Caco-2 (cell line): ENCODE measurements around the gene DNAJC13. TPM values are rescaled to one million over a fixed set of nuclear protein-coding genes. Genes with fewer than 3 reads are reported as not detected.

Experiments
- BruUV-seq: library from RNA; stranded (reverse); fragments of 400-500 nt; replicated peaks from 2 replicates; lab custom pipeline; 2021; lab: Mats Ljungman, UMichigan
- CTCF ChIA-PET: fragments of 300-600 bp; sonication (Branson Sonifier 250); formaldehyde crosslinking; loops from one replicate; lab custom pipeline; 2022; ENCODE audit warnings: antibody characterized with exemption; lab: Charles Lee
- POLR2A ChIA-PET: fragments of 300-600 bp; sonication (Branson Sonifier 250); formaldehyde crosslinking; loops from one replicate; lab custom pipeline; 2022; ENCODE audit warnings: antibody characterized with exemption; lab: Charles Lee
- DNase-seq, 2 experiments: peaks; one replicate each; pipeline versions ENCODE4 v3.0.0 to v3.0.0-alpha.2; 2020 to 2022
- H3K27me3 ChIP-seq: replicated peaks from 2 replicates; pipeline ENCODE4 v1.6.0; 2011; ENCODE audit warnings: low read length; ENCODE audit not compliant: control insufficient read depth, insufficient read depth
- H3K36me3 ChIP-seq: 2 replicates; pipeline ENCODE4 v1.5.1; 2011; ENCODE audit warnings: low read length; ENCODE audit not compliant: control insufficient read depth, insufficient read depth
- H3K4me1 ChIP-seq: fragments of 250-450 bp; sonication (Bioruptor Pico); 2 replicates; pipeline ENCODE4 v1.5.1; 2020; ENCODE audit warnings: mild to moderate bottlenecking
- H3K4me3 ChIP-seq: 2 replicates; pipeline ENCODE4 v1.5.1; 2011; ENCODE audit warnings: low read depth, mild to moderate bottlenecking, control low read depth, low read length
- H3K9me3 ChIP-seq: fragments of 250-450 bp; sonication (Bioruptor Pico); 2 replicates; pipeline ENCODE4 v1.5.1; 2020; ENCODE audit warnings: mild to moderate bottlenecking, moderate library complexity
- H3K27ac Mint-ChIP-seq: one replicate; pipeline ENCODE4 v1.8.0; 2022; ENCODE audit warnings: mixed read lengths; ENCODE audit not compliant: unreplicated experiment
- H3K27me3 Mint-ChIP-seq: one replicate; pipeline ENCODE4 v1.8.0; 2022; ENCODE audit warnings: mixed read lengths; ENCODE audit not compliant: insufficient read depth, unreplicated experiment
- H3K36me3 Mint-ChIP-seq: one replicate; pipeline ENCODE4 v1.8.0; 2022; ENCODE audit warnings: mild to moderate bottlenecking, mixed read lengths; ENCODE audit not compliant: insufficient read depth, unreplicated experiment
- H3K4me1 Mint-ChIP-seq: one replicate; pipeline ENCODE4 v1.8.0; 2022; ENCODE audit warnings: low read depth, mixed read lengths; ENCODE audit not compliant: unreplicated experiment
- H3K4me3 Mint-ChIP-seq: one replicate; pipeline ENCODE4 v1.8.0; 2022; ENCODE audit warnings: mild to moderate bottlenecking, moderate library complexity, mixed read lengths; ENCODE audit not compliant: unreplicated experiment
- H3K9me3 Mint-ChIP-seq: one replicate; pipeline ENCODE4 v1.8.0; 2022; ENCODE audit warnings: mixed read lengths; ENCODE audit not compliant: unreplicated experiment
- intact Hi-C: fragments of 100-400 bp; cut with micrococcal nuclease; formaldehyde crosslinking; loops from one replicate; pipeline ENCODE4 v1.10.0; 2022; ENCODE audit not compliant: unreplicated experiment
- total RNA-seq: library from RNA; stranded (reverse); gene quantifications from 2 replicates; pipeline ENCODE4 v1.2.3, GENCODE V29; 2022
- TF ChIP-seq, protein P1 (sequence below), 2 experiments: fragments of 200-600 bp in 1 of 2; IDR thresholded peaks; 1 replicate in 1 of 2; 2 replicates in 1 of 2; pipeline versions ENCODE4 v1.5.1 to v1.8.0; 2011 to 2022; ENCODE audit warnings: antibody characterized with exemption in 1 of 2, control low read depth in 1 of 2, inconsistent platforms in 1 of 2, low read depth in 1 of 2, low read length in 1 of 2, mild to moderate bottlenecking in 1 of 2, moderate library complexity in 1 of 2; ENCODE audit not compliant: insufficient read depth in 1 of 2, severe bottlenecking in 1 of 2, unreplicated experiment in 1 of 2

The DNAJC13 gene
- total RNA-seq, 1 experiment from 2014 or later: 42.3 TPM

DNA sequence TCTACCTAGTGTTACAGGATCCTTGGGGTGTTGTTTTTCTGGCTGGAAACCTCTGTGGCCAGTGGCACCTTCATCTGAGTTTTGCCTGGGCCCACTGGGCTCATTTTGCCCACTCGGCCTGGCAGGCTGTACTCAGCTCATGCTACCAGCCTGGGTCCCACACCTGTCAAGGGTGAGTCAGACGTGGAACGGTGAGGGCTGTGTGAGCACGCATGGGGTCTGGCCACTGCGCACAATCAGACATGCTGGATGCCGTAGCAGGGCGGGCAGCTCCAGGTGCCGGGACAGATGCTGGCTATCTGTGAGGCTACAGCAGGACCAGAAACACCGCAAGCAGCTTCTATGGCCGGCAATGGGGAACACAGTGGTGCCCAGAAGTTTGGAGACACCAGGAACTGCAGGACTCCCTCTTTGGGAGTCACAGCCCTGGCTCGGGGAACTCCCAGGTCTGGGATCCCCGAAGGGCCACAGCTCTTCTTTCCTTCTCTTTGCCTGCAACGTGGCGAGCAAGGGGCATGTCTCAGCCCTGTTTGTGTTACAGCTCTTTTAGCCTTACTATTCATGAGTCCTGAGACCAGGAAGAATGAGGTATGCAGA is 35.9 kb upstream of the DNAJC13 start:
- H3K27ac Mint-ChIP-seq: no peak overlapping the region
- H3K9me3 ChIP-seq: 0 out of 2 replicates have a peak, but pooled peaks cover 6% of the 10 kb centered on the region
- no peaks in the 10 kb centered on the region for H3K27me3 ChIP-seq
- BruUV-seq: no TSS peak
- intact Hi-C loops: no loop called here
- H3K4me1 Mint-ChIP-seq: no peaks in the 10 kb centered on the region
- H3K36me3 Mint-ChIP-seq: peaks cover 5% of the 10 kb centered on the region
- no peaks in the 10 kb centered on the region for H3K4me1 ChIP-seq
- no peaks in the 10 kb centered on the region for H3K27me3 Mint-ChIP-seq
- H3K4me3 ChIP-seq: no peak overlapping the region
- TF ChIP-seq, protein P1, sequence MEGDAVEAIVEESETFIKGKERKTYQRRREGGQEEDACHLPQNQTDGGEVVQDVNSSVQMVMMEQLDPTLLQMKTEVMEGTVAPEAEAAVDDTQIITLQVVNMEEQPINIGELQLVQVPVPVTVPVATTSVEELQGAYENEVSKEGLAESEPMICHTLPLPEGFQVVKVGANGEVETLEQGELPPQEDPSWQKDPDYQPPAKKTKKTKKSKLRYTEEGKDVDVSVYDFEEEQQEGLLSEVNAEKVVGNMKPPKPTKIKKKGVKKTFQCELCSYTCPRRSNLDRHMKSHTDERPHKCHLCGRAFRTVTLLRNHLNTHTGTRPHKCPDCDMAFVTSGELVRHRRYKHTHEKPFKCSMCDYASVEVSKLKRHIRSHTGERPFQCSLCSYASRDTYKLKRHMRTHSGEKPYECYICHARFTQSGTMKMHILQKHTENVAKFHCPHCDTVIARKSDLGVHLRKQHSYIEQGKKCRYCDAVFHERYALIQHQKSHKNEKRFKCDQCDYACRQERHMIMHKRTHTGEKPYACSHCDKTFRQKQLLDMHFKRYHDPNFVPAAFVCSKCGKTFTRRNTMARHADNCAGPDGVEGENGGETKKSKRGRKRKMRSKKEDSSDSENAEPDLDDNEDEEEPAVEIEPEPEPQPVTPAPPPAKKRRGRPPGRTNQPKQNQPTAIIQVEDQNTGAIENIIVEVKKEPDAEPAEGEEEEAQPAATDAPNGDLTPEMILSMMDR (IDR thresholded peaks at IDR 0.05; ENCODE audit: insufficient read depth in 1 of 2, low read depth in 1 of 2, low read length in 1 of 2, severe bottlenecking in 1 of 2, unreplicated experiment in 1 of 2): no peak
- no peaks in the 10 kb centered on the region for H3K36me3 ChIP-seq
- DNase-seq: no peak
- H3K4me3 Mint-ChIP-seq: no peak overlapping the region
- POLR2A ChIA-PET: no interaction called here
- H3K9me3 Mint-ChIP-seq: no peaks in the 10 kb centered on the region
- CTCF ChIA-PET: no interaction called here

DNA sequence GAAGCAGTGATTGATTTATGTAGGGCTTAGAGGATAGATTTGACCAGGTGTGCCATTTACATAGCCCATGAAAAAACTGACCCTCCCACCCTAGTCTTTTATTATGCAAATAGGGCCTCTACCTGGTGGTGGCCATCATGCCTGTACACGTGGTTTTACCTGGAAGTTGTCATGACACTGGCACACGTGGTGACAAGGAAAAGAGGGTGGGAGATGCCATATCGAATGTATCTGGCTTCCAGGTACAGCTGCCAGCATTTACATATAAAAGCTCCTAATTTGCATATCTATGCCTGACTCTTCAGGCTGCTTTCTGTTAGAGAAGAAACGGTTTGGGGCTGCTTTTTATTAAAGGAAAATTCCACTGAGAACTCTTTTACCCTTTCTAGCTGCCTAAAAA is 35.0 kb upstream of the DNAJC13 start:
- Mint-ChIP-seq H3K27me3 (no peaks in the 10 kb centered on the region), H3K4me3 (no peak overlapping the region), H3K4me1 (no peaks in the 10 kb centered on the region), H3K36me3 (no peaks in the 10 kb centered on the region), H3K27ac (no peak overlapping the region), H3K9me3 (no peaks in the 10 kb centered on the region)
- TF ChIP-seq, protein P1 (IDR thresholded peaks at IDR 0.05; ENCODE audit: insufficient read depth in 1 of 2, low read depth in 1 of 2, low read length in 1 of 2, severe bottlenecking in 1 of 2, unreplicated experiment in 1 of 2): no peak
- DNase-seq: no peak
- H3K27me3 ChIP-seq: no peaks in the 10 kb centered on the region
- H3K36me3 ChIP-seq: no peaks in the 10 kb centered on the region
- BruUV-seq: no TSS peak
- no peak overlapping the region for H3K4me3 ChIP-seq
- H3K9me3 ChIP-seq: 0 out of 2 replicates have a peak, but pooled peaks cover 6% of the 10 kb centered on the region
- ChIA-PET CTCF (no interaction called here), POLR2A (no interaction called here)
- intact Hi-C loops: no loop called here
- no peaks in the 10 kb centered on the region for H3K4me1 ChIP-seq

DNA sequence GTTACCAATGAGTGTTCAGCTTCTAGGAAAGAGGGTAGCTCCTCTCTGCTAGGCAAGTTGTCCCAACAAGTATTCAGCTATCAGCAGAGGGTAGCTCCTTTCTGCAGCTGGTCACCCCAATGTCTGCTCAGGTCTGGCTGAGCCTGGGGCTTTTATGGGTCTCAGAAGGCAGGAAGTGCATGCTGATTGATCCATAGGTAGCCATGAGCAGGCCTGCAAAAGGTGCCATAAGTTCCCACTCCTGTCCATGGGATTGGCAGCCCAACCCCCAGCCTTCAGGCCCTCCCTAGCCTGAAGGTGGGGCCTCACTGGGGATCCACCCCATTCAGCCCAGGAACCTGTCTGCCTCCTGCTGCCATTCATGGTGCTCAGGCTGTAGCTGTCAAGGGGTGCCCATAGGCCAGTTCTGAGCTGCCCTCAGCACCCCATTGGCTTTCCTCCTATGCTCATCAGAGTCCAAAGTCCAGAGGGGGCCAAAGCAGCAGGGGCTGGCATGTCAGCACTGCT is 34.6 kb upstream of the DNAJC13 start:
- Mint-ChIP-seq H3K4me3 (no peak overlapping the region), H3K36me3 (no peaks in the 10 kb centered on the region), H3K4me1 (no peaks in the 10 kb centered on the region), H3K27me3 (no peaks in the 10 kb centered on the region), H3K27ac (no peak overlapping the region), H3K9me3 (no peaks in the 10 kb centered on the region)
- no TSS peak for BruUV-seq
- Histone ChIP-seq H3K4me1 (no peaks in the 10 kb centered on the region), H3K4me3 (no peak overlapping the region), H3K27me3 (no peaks in the 10 kb centered on the region), H3K9me3 (0 out of 2 replicates have a peak, but pooled peaks cover 3% of the 10 kb centered on the region), H3K36me3 (no peaks in the 10 kb centered on the region)
- intact Hi-C loops: no loop called here
- ChIA-PET POLR2A (no interaction called here), CTCF (no interaction called here)
- no peak for DNase-seq
- TF ChIP-seq, protein P1 (IDR thresholded peaks at IDR 0.05; ENCODE audit: insufficient read depth in 1 of 2, low read depth in 1 of 2, low read length in 1 of 2, severe bottlenecking in 1 of 2, unreplicated experiment in 1 of 2): no peak
